ENCODE results near the gene PRR5.
"Not testable (repeated sequence)": the region's sequence is repeated elsewhere in the genome, so short reads cannot be mapped to it uniquely, and the experiment has no call there.

Gene PRR5

GRCh38 chr22:44736581-44737405 is 34.8 kb downstream of the PRR5 start:
- FAIRE-seq = no peak

GRCh38 chr22:44737406-44738346 is 35.7 kb downstream of the PRR5 start:
- no peak for FAIRE-seq

- no peak for FAIRE-seq
These were observed 36.3 kb downstream of the PRR5 start for GRCh38 chr22:44738347-44738715.

- FAIRE-seq = no peak
These were observed 37.0 kb downstream of the PRR5 start for GRCh38 chr22:44739024-44739423.

- FAIRE-seq = not testable (repeated sequence)
These were observed 37.7 kb downstream of the PRR5 start for GRCh38 chr22:44739666-44740065.

- no peak for FAIRE-seq
These were observed 38.3 kb downstream of the PRR5 start for GRCh38 chr22:44740307-44740706.

GRCh38 chr22:44741929-44742328 is 39.9 kb downstream of the PRR5 start:
- no peak for FAIRE-seq

- no peak for FAIRE-seq
These were observed 41.2 kb downstream of the PRR5 start for GRCh38 chr22:44743247-44743646.

- peak; percentile 89 for FAIRE-seq
These were observed 41.8 kb downstream of the PRR5 start for GRCh38 chr22:44743804-44744211.

- peak; percentile 4 for FAIRE-seq
These were observed 44.1 kb downstream of the PRR5 start for GRCh38 chr22:44745853-44746789.

- FAIRE-seq = not testable (repeated sequence)
These were observed 45.8 kb downstream of the PRR5 start for GRCh38 chr22:44747784-44748127.

GRCh38 chr22:44748524-44748923 is 46.5 kb downstream of the PRR5 start:
- FAIRE-seq = no peak

- FAIRE-seq = no peak
These were observed 48.5 kb downstream of the PRR5 start for GRCh38 chr22:44750481-44750880.

- no peak for FAIRE-seq
These were observed 50.5 kb downstream of the PRR5 start, which contains the start of gene ARHGAP8 for GRCh38 chr22:44752285-44753188. Gene ARHGAP8, plus strand, starts transcription at chr22:44752575. Its CDS starts 33,953 bp downstream, at chr22:44786528.

- no peak for FAIRE-seq
These were observed 51.4 kb downstream of the PRR5 start for GRCh38 chr22:44753189-44754042.

- no peak for FAIRE-seq
These were observed 53.0 kb downstream of the PRR5 start for GRCh38 chr22:44754998-44755397.

GRCh38 chr22:44755417-44755816 is 53.4 kb downstream of the PRR5 start:
- FAIRE-seq = no peak

GRCh38 chr22:44755956-44756361 is 54.0 kb downstream of the PRR5 start:
- FAIRE-seq = no peak

- no peak for FAIRE-seq
These were observed 56.5 kb downstream of the PRR5 start for GRCh38 chr22:44758344-44758973.

GRCh38 chr22:44759001-44759400 is 57.0 kb downstream of the PRR5 start:
- no peak for FAIRE-seq

Data from endometrium (tissue), 2 donors.